Muscle of leg (tissue), 11 donors: Measurements from ENCODE around the gene TMEM139. TPM values are rescaled to one million over a fixed set of nuclear protein-coding genes. Genes with fewer than 3 reads are reported as not detected.

Experiments used
- DNase-seq: peaks from one replicate; pipeline ENCODE4 v3.0.0; 2013
- H3K27ac ChIP-seq: one replicate; pipeline ENCODE4 v1.5.1; 2013; ENCODE audit warnings: mild to moderate bottlenecking, low read length, control low read depth
- H3K27me3 ChIP-seq: one replicate; pipeline ENCODE4 v1.6.1; 2013; ENCODE audit warnings: low read length; ENCODE audit not compliant: control insufficient read depth, insufficient read depth
- H3K36me3 ChIP-seq: one replicate; pipeline ENCODE4 v1.6.1; 2013; ENCODE audit warnings: low read length; ENCODE audit not compliant: control insufficient read depth, insufficient read depth
- H3K4me1 ChIP-seq: one replicate; pipeline ENCODE4 v1.6.1; 2013; ENCODE audit warnings: low read length; ENCODE audit not compliant: control insufficient read depth, insufficient read depth
- H3K4me3 ChIP-seq: one replicate; pipeline ENCODE4 v1.5.1; 2013; ENCODE audit warnings: low read length, control low read depth
- H3K9me3 ChIP-seq: replicated peaks from 2 replicates; pipeline ENCODE4 v1.6.1; 2013; ENCODE audit warnings: low read depth, low read length; ENCODE audit not compliant: control insufficient read depth
- WGBS: methylation state at CpG from one replicate; pipeline ENCODE4 v1.1.5; 2013; ENCODE audit warnings: missing lambda C conversion rate; ENCODE audit not compliant: insufficient coverage; 5-methylcytosine and 5-hydroxymethylcytosine counted together
- polyA plus RNA-seq, 8 donors: library from polyadenylated mRNA; unstranded; fragments of 120-200 nt; gene quantifications; one replicate each; pipeline versions ENCODE4 v1.2.1 to v1.2.3, GENCODE V29; 2013; ENCODE audit warnings: inconsistent platforms in 1 of 8, low replicate concordance in 1 of 8; ENCODE audit not compliant: insufficient read length in 8 of 8, insufficient read depth in 1 of 8
- total RNA-seq: library from RNA; stranded (reverse); fragments of 120-200 nt; gene quantifications from one replicate; pipeline ENCODE4 v1.2.4, GENCODE V29; 2013

Gene TMEM139
- total and polyA plus RNA-seq, 9 donors, result 0.40 to 3.9 (median 0.95) TPM

DNA sequence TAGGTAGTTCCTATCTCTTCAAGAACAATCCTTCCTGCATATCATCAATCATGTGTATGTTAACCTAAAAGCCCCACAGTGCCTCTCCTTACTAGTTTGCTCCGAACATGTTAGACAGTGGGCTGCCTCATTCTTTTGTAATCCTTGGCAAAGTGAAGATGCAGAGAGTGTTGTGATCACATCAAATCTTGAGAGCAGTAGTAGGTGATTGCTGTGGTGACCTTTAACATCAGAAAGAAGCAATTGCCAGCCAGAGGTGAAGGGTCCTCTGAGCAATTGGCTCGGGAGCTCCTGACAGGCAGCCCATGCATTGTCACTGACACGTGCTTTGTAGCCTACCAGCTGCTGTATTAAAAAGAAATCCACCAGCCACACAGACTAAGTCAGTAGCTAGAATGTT, 41.1 kb upstream of the TMEM139 start:
- Histone ChIP-seq H3K4me3 (no peak overlapping the region), H3K27ac (no peak overlapping the region), H3K36me3 (no peaks in the 10 kb centered on the region), H3K27me3 (no peaks in the 10 kb centered on the region), H3K9me3 (no peaks in the 10 kb centered on the region), H3K4me1 (peaks cover 5% of the 10 kb centered on the region)
- WGBS, result no CpG with 5 or more reads among the region's 3 CpGs
- DNase-seq, result no peak

DNA sequence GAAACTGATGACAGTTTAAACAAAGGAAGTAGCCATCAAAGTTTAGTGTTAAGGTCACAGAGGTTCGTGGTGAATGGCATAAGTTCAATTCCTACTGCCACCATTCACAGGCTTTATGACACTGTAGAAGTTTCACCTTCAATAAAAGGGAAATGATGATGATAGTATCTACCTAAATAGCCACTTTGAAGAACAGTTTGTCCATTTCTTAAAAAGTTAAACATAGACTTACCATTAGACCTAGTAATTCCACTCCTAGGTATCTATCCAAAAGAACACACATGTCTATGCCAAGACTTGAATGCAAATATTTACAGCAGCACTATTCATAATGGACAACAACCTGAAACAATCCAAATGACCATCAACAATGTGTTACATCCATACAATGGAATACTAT, 40.4 kb upstream of the TMEM139 start:
- H3K27me3 ChIP-seq, result no peaks in the 10 kb centered on the region
- H3K4me3 ChIP-seq, result no peak overlapping the region
- H3K36me3 ChIP-seq, result no peaks in the 10 kb centered on the region
- no CpG with 5 or more reads among the region's 1 CpG for WGBS
- H3K9me3 ChIP-seq, result no peaks in the 10 kb centered on the region
- DNase-seq, result no peak
- no peak overlapping the region for H3K27ac ChIP-seq
- peaks cover 5% of the 10 kb centered on the region for H3K4me1 ChIP-seq

- Histone ChIP-seq H3K27ac (no peak overlapping the region), H3K36me3 (no peaks in the 10 kb centered on the region), H3K4me1 (peaks cover 5% of the 10 kb centered on the region), H3K9me3 (no peaks in the 10 kb centered on the region), H3K4me3 (no peak overlapping the region), H3K27me3 (no peaks in the 10 kb centered on the region)
- no peak for DNase-seq
- no CpG with 5 or more reads among the region's 3 CpGs for WGBS
These were observed 39.6 kb upstream of the TMEM139 start for GRCh38 chr7:143245123-143245522.

DNA sequence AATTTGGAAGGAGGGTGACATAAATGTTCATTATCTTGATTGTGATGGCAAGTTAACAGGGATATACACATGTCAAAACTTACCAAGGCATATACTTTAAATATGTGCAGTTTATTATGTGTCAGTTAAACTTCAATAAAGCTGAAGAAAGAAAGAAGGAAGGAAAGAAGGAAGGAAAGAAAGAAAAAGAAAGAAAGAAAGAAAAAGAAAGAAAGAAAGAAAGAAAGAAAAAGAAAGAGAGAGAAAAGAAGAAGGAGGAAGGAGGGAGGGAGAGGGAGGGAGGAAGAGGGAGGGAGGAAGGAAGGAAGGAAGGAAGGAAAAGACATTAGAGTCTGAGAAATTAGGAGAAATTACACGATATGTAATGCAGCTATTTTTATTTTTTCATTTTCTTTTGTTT, 37.4 kb upstream of the TMEM139 start:
- peaks cover 3% of the 10 kb centered on the region for H3K4me1 ChIP-seq

DNA sequence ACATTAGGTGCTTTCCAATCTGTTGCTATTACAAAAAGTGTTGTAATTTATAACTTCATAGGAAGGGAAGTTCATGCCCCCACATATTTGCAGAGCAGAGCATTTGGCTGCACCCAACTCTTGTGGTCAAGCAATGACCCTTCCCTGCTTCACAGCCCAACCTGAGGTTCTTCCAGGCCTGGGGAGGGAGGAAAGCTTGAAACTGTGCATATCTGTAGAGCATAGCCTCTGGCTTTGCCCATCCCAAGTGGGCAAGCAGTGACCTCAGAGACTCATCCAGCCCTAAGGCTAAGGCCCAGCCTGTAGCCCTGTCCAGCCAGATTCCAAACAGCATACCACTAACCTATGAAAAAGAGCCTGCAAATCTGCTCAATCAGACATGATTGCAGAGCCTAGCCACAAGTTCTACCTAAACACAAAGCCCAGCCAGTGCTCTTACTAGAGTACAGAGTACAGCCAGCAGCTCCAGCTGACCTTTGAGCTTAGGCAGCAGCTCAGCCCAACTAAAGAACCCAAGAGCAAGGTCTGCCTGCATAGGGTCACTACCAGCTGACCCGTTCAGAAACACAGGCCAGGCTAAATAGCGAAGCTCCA, 35.9 kb upstream of the TMEM139 start:
- DNase-seq, result no peak
- H3K4me1 ChIP-seq, result no peaks in the 10 kb centered on the region
- peaks cover 2% of the 10 kb centered on the region for H3K9me3 ChIP-seq
- H3K36me3 ChIP-seq, result no peaks in the 10 kb centered on the region
- WGBS, result 73% methylated on average over 2 of the region's 2 CpGs
- H3K27ac ChIP-seq, result no peak overlapping the region
- H3K4me3 ChIP-seq, result no peak overlapping the region
- no peaks in the 10 kb centered on the region for H3K27me3 ChIP-seq

More for the DNA sequence above, 37.4 kb upstream of the TMEM139 start:
- no peak for DNase-seq
- Histone ChIP-seq H3K36me3 (no peaks in the 10 kb centered on the region), H3K9me3 (no peaks in the 10 kb centered on the region), H3K27ac (no peak overlapping the region), H3K4me3 (no peak overlapping the region), H3K27me3 (no peaks in the 10 kb centered on the region)
- WGBS, result no CpG with 5 or more reads among the region's 1 CpG

- DNase-seq, result no peak
- H3K4me3 ChIP-seq, result no peak overlapping the region
- H3K36me3 ChIP-seq, result no peaks in the 10 kb centered on the region
- no peaks in the 10 kb centered on the region for H3K4me1 ChIP-seq
- no peak overlapping the region for H3K27ac ChIP-seq
- no peaks in the 10 kb centered on the region for H3K27me3 ChIP-seq
- H3K9me3 ChIP-seq, result peaks cover 2% of the 10 kb centered on the region
These were observed 34.6 kb upstream of the TMEM139 start for GRCh38 chr7:143250199-143250598.

GRCh38 chr7:143250822-143251221, 33.9 kb upstream of the TMEM139 start:
- H3K4me1 ChIP-seq, result no peaks in the 10 kb centered on the region
- no peaks in the 10 kb centered on the region for H3K27me3 ChIP-seq
- no peak overlapping the region for H3K4me3 ChIP-seq
- H3K9me3 ChIP-seq, result peaks cover 2% of the 10 kb centered on the region
- WGBS, result no CpG with 5 or more reads among the region's 1 CpG
- no peak for DNase-seq
- no peak overlapping the region for H3K27ac ChIP-seq
- H3K36me3 ChIP-seq, result no peaks in the 10 kb centered on the region

GRCh38 chr7:143252006-143252405, 32.8 kb upstream of the TMEM139 start:
- no peak overlapping the region for H3K27ac ChIP-seq
- peaks cover 2% of the 10 kb centered on the region for H3K9me3 ChIP-seq
- WGBS, result 100% methylated on average over 1 of the region's 2 CpGs
- H3K27me3 ChIP-seq, result no peaks in the 10 kb centered on the region
- H3K4me3 ChIP-seq, result no peak overlapping the region
- no peaks in the 10 kb centered on the region for H3K36me3 ChIP-seq
- DNase-seq, result no peak
- H3K4me1 ChIP-seq, result no peaks in the 10 kb centered on the region

GRCh38 chr7:143255564-143255963, 29.2 kb upstream of the TMEM139 start:
- no peaks in the 10 kb centered on the region for H3K36me3 ChIP-seq
- no CpG with 5 or more reads among the region's 3 CpGs for WGBS

GRCh38 chr7:143256325-143256724, 28.4 kb upstream of the TMEM139 start:
- no peak for DNase-seq
- H3K4me3 ChIP-seq, result no peak overlapping the region
- H3K4me1 ChIP-seq, result no peaks in the 10 kb centered on the region
- H3K27me3 ChIP-seq, result no peaks in the 10 kb centered on the region
- H3K9me3 ChIP-seq, result peaks cover 2% of the 10 kb centered on the region
- WGBS, result 71% methylated on average over 1 of the region's 3 CpGs
- no peaks in the 10 kb centered on the region for H3K36me3 ChIP-seq
- H3K27ac ChIP-seq, result no peak overlapping the region

More at GRCh38 chr7:143255564-143255963, 29.2 kb upstream of the TMEM139 start:
- no peaks in the 10 kb centered on the region for H3K27me3 ChIP-seq
- H3K4me1 ChIP-seq, result no peaks in the 10 kb centered on the region
- DNase-seq, result no peak
- no peak overlapping the region for H3K4me3 ChIP-seq
- H3K9me3 ChIP-seq, result peaks cover 2% of the 10 kb centered on the region
- no peak overlapping the region for H3K27ac ChIP-seq

DNA sequence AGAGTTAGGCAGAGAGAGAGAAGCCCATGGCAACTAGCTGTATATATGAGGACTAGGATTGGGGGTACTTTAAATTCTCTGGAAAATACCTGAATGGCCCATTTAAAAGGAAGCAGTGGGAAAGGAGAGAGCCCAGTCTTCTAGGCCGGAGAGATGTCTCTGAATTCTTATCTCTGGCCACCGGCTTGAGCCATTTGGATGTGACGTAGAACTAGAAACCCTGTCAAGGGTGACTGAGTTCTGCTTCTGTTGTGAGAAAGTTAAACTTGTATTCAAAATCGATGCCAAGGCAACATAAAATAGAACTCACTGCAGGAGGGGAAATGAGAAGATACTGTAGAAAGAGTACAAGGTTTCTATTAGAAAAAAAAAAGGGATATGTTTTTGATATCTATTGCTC, 27.8 kb upstream of the TMEM139 start:
- Histone ChIP-seq H3K36me3 (no peaks in the 10 kb centered on the region), H3K27ac (no peak overlapping the region), H3K4me3 (no peak overlapping the region), H3K9me3 (peaks cover 2% of the 10 kb centered on the region), H3K27me3 (no peaks in the 10 kb centered on the region), H3K4me1 (no peaks in the 10 kb centered on the region)
- 94% methylated on average over 3 of the region's 4 CpGs for WGBS
- no peak for DNase-seq
